Ishikawa (cell line): ENCODE data around the gene OTUB1.

Experiments
- CEBPB ChIP-seq: IDR thresholded peaks from 2 replicates; pipeline ENCODE4 v1.6.1; 2012
- CREB1 ChIP-seq: IDR thresholded peaks from 2 replicates; pipeline ENCODE4 v1.6.1; 2012; ENCODE audit warnings: low read depth
- EP300 ChIP-seq: IDR thresholded peaks from 2 replicates; pipeline ENCODE4 v1.6.1; 2012; ENCODE audit warnings: borderline replicate concordance
- FOXM1 ChIP-seq: IDR thresholded peaks from 2 replicates; pipeline ENCODE4 v1.6.1; 2012; ENCODE audit warnings: low read depth, borderline replicate concordance
- MAX ChIP-seq: IDR thresholded peaks from 2 replicates; pipeline ENCODE4 v1.6.1; 2012
- NFIC ChIP-seq: IDR thresholded peaks from 2 replicates; pipeline ENCODE4 v1.6.1; 2012
- RAD21 ChIP-seq: IDR thresholded peaks from 2 replicates; pipeline ENCODE4 v1.6.1; 2012; ENCODE audit warnings: low read depth
- REST ChIP-seq: IDR thresholded peaks from 2 replicates; pipeline ENCODE4 v1.6.1; 2012; ENCODE audit warnings: low read depth, mild to moderate bottlenecking
- TAF1 ChIP-seq: IDR thresholded peaks from 2 replicates; pipeline ENCODE4 v1.6.1; 2012; ENCODE audit warnings: low read depth, mild to moderate bottlenecking
- TCF12 ChIP-seq: IDR thresholded peaks from 2 replicates; pipeline ENCODE4 v1.6.1; 2012; ENCODE audit warnings: low read depth
- TEAD4 ChIP-seq: IDR thresholded peaks from 2 replicates; pipeline ENCODE4 v1.6.1; 2012
- USF1 ChIP-seq: IDR thresholded peaks from 2 replicates; pipeline ENCODE4 v1.6.1; 2012
- YY1 ChIP-seq: IDR thresholded peaks from 2 replicates; pipeline ENCODE4 v1.6.1; 2012; ENCODE audit warnings: low read depth
- ZBTB7A ChIP-seq: IDR thresholded peaks from 2 replicates; pipeline ENCODE4 v1.6.1; 2012; ENCODE audit warnings: low read depth

GRCh38 chr11:64034411-64034811 is 48.2 kb downstream of the OTUB1 start:
- TF ChIP-seq TAF1: no peak
- TF ChIP-seq TEAD4: no peak
- no peak for TF ChIP-seq USF1
- TF ChIP-seq REST: no peak
- TF ChIP-seq RAD21: no peak
- TF ChIP-seq CREB1: no peak
- no peak for TF ChIP-seq YY1
- TF ChIP-seq EP300: no peak
- no peak for TF ChIP-seq FOXM1
- no peak for TF ChIP-seq ZBTB7A
- TF ChIP-seq TCF12: no peak
- TF ChIP-seq CEBPB: no peak
- TF ChIP-seq NFIC: no peak
- no peak for TF ChIP-seq MAX
